HG02885 (cell line): ENCODE measurements around the gene CARNS1.

Experiments
- ATAC-seq: cut with Tn5 transposase; IDR thresholded peaks from one replicate; pipeline ENCODE4 v1.9.1; 2021; ENCODE audit warnings: mild to moderate bottlenecking; ENCODE audit not compliant: unreplicated experiment, poor library complexity

CARNS1 gene

DNA sequence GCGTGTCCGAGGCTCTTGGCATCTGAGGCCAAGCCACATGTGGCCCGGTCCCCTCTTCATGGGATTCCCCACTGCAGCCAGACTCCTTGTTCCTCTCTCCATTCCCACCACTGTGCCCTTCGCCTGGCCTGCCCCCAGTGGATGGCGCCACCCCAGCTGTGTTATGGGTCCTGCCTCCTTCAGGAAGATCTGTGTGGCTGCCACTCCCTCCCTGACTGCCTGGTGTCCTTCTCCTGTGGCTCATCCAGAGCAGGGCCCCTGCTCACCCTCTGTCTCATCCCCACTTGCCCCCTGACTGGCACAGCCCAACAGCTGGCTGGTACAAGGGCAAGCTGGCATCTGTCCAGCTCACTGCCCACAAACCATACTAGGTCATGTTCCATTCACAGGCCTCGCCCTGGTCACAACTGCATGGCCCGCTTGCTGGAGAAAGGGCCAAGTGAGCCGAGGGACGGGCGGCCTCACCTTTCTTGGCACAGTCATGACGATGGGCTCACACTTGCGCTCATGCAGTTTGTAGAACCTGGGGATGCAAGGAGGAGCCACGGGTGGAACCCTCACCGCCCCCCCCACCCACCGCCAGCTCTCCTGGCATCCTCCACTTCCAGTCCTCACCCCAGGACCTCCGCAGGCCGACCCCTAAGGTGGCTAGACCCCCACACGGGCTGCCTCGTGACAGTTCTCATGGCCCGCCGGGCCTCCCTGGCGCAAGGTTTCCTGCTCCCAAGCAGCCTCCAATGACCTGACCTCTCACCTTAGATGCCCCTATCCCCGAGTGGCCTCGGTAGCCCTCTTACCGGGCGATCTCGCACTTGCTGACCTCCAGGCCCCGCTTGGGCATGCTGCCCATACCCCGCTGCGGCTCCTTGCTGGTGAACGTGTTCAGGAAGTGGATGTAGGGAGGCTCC lies 24.1 kb downstream of the CARNS1 start:
- no peak for ATAC-seq

DNA sequence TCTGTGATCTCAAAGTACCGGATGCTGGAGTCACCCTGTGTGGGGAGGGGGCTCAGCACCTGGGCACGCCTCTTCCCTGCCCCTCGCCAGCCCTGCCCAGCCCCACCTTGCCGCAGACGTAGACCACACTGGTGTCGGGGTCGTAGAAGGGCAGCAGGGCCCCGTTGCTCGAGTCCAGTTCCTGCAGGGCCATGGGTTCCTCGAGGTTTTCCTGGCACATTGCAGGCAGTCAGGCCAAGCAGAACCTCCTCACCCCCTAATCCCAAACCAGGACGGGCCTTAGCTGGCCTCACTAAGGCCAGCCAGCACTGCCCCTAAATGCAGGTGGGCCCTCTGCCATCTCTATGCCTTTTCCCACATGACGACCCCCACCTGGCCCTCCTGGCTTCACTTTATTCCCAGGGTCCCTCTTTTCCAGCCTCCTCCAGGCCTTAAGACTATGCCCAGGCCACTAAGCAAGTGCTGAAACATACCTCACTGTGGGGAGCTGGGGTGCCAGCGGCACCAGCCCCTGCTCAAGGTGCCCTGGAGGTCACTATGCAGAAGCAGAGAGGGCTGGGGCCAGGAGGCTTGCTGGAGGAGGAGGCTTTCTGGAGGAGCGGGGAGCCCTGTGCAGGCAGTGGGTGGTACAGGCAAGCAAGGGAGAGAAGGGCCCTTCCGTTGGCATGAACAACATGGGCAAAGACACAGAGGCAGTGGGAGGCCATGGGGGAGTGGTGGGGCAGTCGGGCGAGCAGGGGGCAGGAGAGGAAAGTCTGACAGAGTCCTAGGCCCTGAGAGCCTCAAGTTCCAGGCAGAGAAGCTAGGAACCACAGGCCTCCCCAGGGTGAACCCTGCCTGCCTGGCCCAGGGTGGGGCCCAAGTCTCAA lies 25.0 kb downstream of the CARNS1 start:
- ATAC-seq = no peak

DNA sequence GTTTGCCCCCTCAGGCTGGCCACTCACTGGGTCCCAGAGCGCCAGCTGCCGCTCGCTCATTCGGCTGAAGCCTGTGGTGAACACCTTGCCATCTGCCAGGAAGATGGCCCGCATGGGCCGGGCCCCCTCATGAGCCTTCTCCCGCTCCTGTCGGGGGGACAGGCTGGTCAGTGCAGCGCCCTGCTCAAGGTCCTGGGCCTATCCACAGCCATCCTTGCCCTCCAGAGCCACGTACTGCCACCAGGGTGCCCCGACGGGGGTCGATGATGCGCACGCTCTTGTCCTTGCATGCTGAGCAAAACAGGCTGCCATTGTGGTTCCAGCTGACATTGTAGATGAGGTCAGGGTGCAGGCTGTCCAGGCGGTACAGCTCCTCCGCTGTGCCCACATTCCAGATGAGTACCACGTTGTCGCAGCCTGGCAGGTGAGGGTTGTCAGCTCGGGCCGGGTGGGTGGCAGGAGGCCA lies 25.7 kb downstream of the CARNS1 start:
- ATAC-seq = no peak

DNA sequence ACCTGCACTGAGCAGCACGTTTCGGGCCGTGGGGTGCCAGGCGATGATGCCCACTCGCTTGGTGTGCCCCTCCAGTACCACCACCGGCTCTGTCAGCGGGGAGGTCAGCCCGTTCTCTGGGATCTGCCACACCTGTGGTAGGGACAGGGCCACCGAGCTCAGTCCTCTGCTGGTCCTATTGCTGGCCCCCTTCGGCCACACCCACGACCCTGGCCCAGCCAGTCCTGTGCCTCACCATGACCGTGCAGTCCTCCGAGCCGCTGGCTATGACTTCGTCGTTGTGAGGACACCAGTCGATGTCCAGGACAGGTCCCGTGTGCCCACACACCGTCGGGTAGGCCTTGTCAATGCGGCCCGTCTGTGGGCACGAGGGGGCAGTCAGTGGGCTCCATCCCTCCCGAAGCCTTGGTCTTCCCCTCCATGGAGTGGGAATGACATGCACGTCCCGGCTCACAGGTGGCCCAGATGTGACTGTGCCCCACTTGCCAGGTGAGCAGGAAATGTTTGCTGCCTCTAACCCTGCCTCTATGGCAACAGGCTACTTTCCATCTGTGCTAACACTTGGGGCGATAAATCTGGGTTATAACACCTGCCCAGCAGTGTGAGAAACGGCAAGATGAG lies 26.4 kb downstream of the CARNS1 start:
- no peak for ATAC-seq

DNA sequence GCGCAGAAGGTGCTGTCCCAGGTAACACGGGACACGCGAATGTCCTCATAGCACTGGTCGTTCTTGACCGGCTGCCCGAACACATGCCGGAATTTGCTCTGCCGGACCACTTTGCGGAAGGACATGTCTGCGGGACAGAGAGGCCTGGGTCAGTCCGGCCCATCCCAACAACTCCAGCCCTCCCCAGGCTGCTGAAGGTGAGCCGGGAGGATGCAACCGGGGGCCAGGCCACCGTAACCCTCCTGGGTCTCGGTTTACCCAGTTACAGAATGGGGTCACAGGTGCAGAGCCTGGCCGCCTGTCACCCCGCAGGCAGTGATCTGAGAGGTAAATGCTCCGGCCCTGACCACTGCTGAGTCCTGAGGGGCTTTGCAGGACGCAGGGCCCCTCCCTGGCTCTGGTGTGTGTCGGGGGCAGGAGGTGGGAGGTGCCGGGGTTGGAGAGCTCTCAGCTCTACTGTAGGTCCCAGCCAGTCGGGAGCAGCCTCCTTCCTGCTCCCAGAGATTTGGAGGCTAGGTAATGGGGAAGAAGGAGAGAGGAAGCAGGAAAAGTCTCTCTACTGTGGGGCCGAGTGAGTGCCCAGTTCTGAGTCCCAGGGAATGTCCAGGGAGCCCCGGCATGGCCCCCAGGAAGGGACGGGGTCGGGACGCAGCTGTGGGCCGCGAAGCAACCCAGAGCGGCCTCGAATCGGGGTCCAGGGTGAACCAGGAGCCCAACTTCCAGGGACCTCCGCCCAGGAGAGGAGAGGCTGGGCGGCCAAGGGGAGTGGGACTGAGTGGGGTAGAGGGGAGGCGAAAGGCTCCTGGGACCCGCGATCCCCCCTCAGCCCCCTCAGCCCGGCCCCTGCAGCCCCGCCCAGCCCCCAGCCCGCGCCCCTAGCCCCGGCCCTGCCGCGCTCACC lies 27.3 kb downstream of the CARNS1 start:
- ATAC-seq = no peak

DNA sequence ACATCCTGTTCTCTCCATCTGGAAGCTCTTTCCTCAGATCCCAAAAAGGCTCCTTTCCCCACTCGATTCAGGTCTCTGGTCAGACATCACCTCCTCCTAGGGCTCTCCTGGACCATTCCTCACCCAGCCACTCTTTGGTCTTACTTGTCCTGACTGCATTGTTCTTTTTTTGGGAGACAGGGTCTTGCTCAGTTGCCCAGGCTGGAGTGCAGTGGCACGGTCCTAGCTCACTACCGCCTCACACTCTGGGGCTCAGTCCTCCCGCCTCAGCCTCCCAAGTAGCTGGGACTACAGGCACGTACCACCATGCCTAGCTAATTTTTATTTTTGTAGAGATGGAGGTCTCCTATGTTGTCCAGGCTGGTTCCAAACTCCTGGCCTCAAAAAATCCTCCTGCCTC lies 30.0 kb downstream of the CARNS1 start:
- no peak for ATAC-seq

DNA sequence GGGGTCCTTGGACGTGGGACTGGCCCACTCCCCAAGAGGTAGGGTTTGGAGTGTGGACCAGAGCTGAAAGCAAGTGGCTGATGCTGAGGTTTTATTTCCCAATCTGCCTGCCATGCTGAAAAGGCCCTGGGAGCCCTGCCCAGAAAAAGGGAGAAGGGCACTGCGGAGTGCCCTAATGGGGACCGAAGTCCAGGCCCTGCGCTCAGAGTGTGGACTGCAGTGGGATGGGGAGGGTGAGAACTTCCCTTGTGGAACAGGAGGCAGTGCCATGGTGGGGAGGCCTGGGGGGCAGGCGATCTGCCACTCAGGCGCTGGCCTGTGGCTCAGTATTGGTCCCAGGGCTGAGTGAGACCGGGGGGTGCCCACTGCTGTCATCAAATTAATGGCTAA lies 32.7 kb downstream of the CARNS1 start:
- no peak for ATAC-seq

DNA sequence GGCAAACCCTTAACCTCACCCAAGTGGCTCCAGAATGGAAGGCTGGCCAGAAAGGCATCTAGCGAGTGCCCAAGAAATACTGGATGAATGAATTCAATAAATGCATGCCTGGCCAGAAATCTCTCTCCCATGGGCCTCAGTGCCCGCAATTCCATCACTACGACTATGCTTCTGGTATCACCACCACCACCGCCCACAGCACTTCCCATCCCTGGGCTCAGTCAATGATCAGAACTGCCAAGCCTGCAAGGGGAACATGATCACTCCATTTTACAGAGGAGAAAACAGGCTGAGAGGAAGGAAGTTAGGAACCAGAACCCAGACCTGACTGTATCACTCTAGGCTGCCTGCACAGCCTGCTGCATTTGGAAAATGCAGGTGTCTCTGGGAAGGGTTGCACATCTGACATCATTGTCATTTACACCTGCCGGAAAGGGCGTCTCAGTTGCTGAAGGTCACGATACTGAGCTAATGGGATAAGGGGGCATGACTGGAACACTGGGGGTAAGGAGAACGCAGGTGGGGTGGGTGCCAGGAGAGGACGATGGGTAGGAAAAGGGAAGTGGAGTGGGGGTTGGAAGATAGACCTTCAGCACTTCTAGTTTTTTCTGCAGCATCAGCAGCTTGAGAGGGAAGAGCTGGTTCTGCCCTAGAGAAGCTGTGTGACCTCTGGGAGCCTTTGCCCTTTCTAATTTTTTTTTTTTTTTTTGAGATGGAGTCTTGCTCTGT lies 33.8 kb downstream of the CARNS1 start:
- ATAC-seq = no peak

DNA sequence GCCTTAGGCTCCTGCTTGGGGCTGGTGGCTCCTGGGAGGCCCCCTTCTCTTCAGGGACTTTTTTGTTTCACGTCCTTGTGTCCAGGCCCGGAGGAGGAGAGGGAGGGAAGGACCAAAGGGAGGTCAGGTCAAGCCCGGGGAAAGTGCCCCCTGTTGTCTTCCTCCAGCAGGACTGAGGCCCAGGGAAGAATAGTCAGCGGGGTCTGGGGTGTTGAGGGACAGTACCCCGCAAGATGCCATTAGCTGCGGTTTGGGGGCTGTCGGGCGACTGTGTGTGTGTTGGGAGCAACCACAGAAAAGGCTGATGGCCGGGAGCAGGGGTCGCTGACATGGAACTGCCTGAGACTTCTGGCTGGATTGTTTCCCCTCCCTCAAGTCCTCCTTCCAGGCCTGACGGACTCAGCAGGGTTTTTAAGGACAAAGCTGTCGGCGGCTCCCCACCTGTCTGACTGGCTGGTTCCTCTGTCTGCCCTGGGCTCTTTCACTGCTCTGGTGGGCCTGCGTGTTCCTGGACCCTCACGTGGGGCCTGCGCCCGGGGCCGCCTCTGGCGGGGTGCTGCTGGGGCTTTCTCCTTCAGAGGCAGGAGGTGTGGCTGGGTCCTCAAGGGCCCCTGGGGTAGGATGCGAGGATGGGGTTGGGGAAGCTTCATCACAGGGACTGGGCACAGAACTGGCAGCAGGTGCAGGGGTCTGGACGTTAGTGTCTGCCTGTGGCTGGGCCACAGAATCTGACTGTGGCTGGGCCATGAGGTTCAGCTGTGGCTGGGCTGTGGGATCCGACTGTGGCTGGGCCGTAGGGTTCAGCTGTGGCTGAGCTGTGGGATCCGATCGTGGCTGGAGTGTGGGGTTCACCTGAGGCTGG lies 35.5 kb downstream of the CARNS1 start:
- ATAC-seq = no peak

DNA sequence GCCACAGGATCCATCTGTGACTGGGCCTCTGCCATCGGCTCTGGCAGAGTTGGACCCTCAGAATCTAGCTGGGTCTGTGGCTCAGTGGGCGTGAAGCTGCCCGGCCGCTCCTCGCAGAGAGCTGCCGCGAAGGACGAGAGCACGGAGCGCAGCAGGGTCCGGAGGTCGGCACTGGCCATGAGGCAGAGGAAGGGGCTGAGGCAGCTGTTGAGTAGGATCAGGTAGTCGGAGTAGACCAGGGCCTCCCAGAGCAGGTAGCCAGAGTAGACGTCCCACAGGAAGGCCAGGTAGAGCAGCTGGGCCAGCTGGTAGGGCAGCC lies 36.1 kb downstream of the CARNS1 start:
- no peak for ATAC-seq

DNA sequence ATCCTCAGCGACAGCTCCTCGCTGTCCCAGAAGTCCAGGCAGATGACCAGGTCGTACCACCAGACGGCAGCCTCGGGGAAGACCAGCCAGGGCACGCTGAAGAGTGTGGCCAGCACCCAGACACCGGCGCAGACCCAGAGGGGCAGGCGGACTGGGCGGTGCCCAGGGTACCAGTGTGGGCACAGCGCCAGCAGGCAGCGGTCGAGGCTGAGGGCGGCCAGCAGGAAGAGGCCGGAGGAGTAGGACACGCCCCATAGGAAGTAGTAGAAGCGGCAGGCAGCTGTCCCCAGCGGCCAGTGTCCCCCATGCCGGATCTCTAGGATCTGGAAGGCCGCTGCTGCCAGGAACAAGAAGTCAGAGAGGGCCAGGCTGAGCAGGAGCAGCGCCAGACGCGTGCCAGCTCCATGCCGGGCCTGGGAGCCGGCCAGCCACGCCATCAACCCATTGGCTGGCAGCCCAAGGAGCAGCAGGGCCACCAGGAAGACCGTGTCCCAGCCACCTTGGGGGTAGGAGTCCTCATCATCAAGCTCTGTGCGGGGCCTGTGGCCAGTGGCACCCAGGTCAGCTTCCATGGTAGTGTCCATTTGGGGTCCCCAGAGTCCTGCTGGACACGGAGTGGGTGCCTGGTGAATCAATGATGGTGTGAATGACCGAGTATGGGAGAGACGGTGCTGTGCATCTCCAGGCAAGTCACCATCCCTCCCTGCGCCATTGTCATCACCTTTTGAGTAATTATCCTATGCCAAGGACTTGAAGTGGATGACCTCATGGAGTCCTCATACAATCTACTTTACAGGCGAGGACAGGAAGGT lies 36.9 kb downstream of the CARNS1 start, which contains the start of gene GPR152:
GPR152 (minus strand) TSS at position 589 of the 812 bp plus-strand sequence; CDS start at position 584, 5 bp downstream.
- no peak for ATAC-seq

DNA sequence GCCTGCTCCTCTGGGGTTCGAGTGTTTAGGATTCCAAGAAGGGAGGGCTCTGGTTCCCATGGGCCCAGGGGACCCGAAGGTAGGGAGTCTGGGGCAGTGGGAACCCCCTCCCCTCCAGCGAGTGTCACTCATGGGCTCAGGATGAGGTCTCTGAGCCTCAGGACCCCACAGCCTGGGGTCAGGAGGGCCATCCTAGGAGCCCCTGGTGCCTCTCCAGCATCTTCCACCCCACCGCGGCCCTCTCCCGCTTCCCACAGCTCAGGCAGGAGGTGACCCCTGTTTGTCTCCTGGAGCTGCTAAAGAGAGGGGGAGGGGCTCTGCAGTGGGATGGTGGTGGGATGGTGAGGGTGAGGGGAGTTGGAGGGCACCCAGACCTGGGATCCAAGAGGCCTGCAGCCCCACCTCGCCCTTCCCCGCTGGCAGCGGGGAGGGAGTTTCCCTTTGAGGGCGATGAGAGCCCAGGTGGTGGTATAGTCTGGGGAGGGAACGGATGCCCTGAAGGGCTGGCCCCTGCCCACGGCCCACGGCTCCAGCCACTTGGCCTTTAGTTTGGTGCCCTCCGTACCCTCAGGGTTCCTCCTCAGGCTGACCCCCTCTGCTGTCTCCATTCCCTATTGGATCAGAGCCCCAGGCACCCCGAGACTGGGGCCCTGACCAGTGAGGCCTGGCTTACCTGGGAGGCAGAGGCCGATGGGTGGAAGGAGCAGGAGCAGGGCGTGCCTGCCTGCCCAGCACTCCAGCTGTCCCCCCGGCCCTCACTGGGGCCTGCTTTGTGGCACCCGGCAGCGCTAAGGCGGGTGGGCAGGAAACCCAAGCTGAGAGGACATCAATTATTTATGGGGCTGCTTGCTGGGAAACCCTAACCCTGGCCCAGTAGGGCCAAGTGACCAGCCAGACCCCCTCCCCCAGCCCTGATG lies 38.6 kb downstream of the CARNS1 start:
- no peak for ATAC-seq

DNA sequence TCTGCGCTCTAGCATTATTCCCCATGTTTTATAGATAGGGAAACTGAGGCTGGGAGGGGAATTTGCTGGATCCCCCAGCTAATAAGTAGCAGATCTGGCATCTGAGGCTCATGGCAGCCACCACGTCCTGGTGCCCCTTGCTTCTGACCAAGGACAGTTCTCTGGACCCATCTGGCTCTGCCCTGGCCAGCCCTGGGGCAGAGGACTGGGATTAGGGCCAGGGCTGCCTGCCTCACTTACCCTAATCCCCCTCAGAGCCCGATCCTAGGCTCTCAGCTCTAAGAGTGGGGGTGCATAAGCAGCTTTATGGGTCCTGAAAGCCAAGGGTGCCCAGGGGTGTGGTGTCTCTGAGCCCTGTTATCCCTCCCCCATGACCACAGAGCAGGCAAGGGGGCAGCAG lies 39.6 kb downstream of the CARNS1 start, which contains the start of gene CABP4:
CABP4 (plus strand) TSS at position 301 of the 400 bp plus-strand sequence; CDS start at position 371, 70 bp downstream.
- ATAC-seq = no peak

DNA sequence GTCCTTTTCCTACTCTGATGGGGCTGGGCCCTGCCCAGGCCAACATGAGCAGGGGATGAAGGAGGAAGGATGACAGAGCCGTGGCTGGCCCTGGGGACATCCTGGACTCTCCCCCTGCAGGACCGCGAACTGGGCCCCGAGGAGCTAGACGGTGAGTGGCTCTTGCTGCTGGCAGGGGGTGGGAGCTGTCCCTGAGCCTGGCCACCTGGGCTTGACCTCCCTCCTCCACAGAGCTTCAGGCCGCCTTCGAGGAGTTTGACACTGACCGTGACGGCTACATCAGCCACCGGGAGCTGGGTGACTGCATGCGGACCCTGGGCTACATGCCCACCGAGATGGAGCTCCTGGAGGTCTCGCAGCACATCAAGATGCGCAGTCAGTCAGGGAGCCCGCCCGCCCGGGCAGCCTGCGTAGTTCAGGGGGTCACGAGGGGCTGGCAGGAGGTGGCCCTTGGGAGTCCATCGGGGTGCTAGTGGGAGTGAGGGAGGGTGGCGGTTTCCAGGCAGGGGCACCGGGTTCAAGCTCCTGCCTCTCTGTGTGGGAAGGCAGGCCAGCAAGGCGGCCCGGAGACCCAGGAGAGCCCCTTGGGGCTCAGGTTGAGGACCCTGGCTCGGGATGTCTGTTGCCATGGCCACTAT lies 40.7 kb downstream of the CARNS1 start:
- ATAC-seq = no peak

DNA sequence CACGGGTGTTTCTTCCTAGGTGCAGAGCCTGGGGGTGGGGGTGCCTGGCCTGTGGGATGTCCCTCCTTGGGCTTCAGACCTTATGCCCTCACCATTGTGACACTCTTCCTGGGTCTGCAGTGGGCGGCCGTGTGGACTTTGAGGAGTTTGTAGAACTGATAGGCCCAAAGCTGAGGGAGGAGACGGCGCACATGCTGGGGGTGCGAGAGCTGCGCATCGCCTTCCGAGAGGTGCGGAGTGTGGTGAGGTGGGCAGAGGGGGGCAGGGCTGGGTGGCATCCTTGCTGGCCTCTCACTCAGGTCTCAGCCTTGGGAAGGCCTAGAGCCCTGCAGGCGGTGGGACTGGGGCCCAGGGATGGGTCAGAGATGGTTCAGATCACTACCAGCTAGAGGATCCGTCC lies 42.0 kb downstream of the CARNS1 start:
- no peak for ATAC-seq

DNA sequence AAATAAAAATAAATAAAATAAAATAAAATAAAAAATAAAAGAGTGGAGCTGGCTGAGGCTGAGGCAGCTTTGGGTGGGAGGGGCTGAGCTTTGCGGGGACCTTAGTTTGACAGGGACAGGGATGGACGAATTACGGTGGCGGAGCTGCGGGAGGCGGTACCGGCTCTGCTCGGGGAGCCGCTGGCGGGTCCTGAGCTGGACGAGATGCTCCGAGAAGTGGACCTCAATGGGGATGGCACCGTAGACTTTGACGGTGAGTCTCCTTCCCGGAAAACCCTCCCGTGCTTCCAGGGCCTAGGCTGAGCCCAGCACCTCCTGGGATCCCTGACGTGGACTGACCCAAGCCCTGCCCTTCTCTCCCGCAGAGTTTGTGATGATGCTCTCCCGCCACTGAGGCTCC lies 42.8 kb downstream of the CARNS1 start:
- ATAC-seq = no peak
